Mucosa of descending colon (tissue), 3 donors: ENCODE measurements around the gene ZSWIM4. TPM values are rescaled to one million over a fixed set of nuclear protein-coding genes. Genes with fewer than 3 reads are reported as not detected.
"Not testable (repeated sequence)": the region's sequence is repeated elsewhere in the genome, so short reads cannot be mapped to it uniquely, and the experiment has no call there.

ENCODE experiments used
- ATAC-seq: fragments of 200-7000 bp; cut with Tn5 transposase; one replicate; pipeline ENCODE4 v1.9.1; 2020; ENCODE audit warnings: mild to moderate bottlenecking, moderate library complexity
- DNase-seq, 3 donors: peaks; one replicate each; pipeline ENCODE4 v3.0.0-alpha.2; 2020
- H3K36me3 ChIP-seq: fragments of 200-600 bp; one replicate; pipeline ENCODE4 v1.8.0; 2021; ENCODE audit warnings: low read depth, mild to moderate bottlenecking
- H3K4me1 ChIP-seq: fragments of 200-600 bp; one replicate; pipeline ENCODE4 v1.8.0; 2021; ENCODE audit warnings: low read depth, mild to moderate bottlenecking
- H3K4me3 ChIP-seq: fragments of 200-600 bp; one replicate; pipeline ENCODE4 v1.8.0; 2021; ENCODE audit warnings: mild to moderate bottlenecking
- H3K9me3 ChIP-seq: fragments of 200-600 bp; one replicate; pipeline ENCODE4 v1.8.0; 2021; ENCODE audit warnings: mild to moderate bottlenecking
- intact Hi-C, 2 donors: fragments of 100-400 bp; cut with DNase I in 1 of 2; cut with micrococcal nuclease in 1 of 2; formaldehyde crosslinking; loops; one replicate each; pipeline versions ENCODE4 v1.11.0 to v1.11.1; 2022; cut with DNase I, micrococcal nuclease
- total RNA-seq, 3 donors: library from RNA; stranded (reverse); fragmentation: NEBNext Ultra II Directional in 2 of 3; extraction: Animal tissue kit (Norgen Biotek cat#: 25700) in 2 of 3; gene quantifications; one replicate each; pipeline versions ENCODE4 v1.2.1 to v1.2.4, GENCODE V29; 2021 to 2023
- TF ChIP-seq, protein P1 (sequence below): fragments of 200-600 bp; IDR thresholded peaks from one replicate; pipeline ENCODE4 v1.8.0; 2022; ENCODE audit warnings: antibody characterized with exemption, mild to moderate bottlenecking
- donor health status: DM: no; HTN: no; CAD: no; lungs with moderate emphysema.
- donor health status: DM: no; HTN: no; CAD: no.
- donor health status: DM: no; HTN: yes; CAD: no.

ZSWIM4 gene
- total RNA-seq, 3 donors from 2014 or later: 4.1 to 4.6 (median 4.1) TPM

DNA sequence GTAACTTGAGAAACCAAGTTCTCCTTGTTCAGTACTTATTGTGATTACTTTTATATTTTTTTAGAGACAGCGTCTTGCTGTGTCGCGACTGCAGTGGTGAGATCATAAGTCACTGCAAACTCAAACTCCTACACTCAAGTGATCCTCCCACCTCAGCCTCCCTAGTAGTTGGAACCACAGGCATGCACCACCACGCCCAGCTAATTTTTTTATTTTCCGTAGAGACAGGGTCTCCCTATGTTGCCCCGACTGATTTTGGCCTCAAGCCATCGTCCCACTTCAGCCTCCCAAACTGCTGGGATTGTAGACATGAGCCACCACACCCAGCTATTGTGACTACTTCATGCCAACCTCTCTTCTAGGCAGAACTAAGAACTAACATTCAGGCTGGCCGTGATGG, 12.7 kb upstream of the ZSWIM4 start:
- intact Hi-C loops: loop anchor here in 1 of 2 donors (5.0 kb wide), 1 partner anchor 80 kb away; no protein-coding TSS in a partner anchor
- TF ChIP-seq, protein P1, sequence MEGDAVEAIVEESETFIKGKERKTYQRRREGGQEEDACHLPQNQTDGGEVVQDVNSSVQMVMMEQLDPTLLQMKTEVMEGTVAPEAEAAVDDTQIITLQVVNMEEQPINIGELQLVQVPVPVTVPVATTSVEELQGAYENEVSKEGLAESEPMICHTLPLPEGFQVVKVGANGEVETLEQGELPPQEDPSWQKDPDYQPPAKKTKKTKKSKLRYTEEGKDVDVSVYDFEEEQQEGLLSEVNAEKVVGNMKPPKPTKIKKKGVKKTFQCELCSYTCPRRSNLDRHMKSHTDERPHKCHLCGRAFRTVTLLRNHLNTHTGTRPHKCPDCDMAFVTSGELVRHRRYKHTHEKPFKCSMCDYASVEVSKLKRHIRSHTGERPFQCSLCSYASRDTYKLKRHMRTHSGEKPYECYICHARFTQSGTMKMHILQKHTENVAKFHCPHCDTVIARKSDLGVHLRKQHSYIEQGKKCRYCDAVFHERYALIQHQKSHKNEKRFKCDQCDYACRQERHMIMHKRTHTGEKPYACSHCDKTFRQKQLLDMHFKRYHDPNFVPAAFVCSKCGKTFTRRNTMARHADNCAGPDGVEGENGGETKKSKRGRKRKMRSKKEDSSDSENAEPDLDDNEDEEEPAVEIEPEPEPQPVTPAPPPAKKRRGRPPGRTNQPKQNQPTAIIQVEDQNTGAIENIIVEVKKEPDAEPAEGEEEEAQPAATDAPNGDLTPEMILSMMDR: no peak
- ATAC-seq: peak; percentile 26
- Histone ChIP-seq H3K36me3 (peaks cover 6% of the 10 kb centered on the region), H3K4me1 (peaks cover 19% of the 10 kb centered on the region), H3K9me3 (no peaks in the 10 kb centered on the region), H3K4me3 (no peak overlapping the region)
- DNase-seq: no peak

GRCh38 chr19:13783565-13784500, 11.4 kb upstream of the ZSWIM4 start:
- Histone ChIP-seq H3K4me1 (peaks cover 19% of the 10 kb centered on the region), H3K9me3 (no peaks in the 10 kb centered on the region), H3K4me3 (no peak overlapping the region), H3K36me3 (no peaks in the 10 kb centered on the region)
- TF ChIP-seq, protein P1: no peak
- ATAC-seq: peak; percentile 50
- DNase-seq: no peak
- intact Hi-C loops: loop anchor here in 1 of 2 donors (5.0 kb wide), 1 partner anchor 78 kb away; no protein-coding TSS in a partner anchor

DNA sequence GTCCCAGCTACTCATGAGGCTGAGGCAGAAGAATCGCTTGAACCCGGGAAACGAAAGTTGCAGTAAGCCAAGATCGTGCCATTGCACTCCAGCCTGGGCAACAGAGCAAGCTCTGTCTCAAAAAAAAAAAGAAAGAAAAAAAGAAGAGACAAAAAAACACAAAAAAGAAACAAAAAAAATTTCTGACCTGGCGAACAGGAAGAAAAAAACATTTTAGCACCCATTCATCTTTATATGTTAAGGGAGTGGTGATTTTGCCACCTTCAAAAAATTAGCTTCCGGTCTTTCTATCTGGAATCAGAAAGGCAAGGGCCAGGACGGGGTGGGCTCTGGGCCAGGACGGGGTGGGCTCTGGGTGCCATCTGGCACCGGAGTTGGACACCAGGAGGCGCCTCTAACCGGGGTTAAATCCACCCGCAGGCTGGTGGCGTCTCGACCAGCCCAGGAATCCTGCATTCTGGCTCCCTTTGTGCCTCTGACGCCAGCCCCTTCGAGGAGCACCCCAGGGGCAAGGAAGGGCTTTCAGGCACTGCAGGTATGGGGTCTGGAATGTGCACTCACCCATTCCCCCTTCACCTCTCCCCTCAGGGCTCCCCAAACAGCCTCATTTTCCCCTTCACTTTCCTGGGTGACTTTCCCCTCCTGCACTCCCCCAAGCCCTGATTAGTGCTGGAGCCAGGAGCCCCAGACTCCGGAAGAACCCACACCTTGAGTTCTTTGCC, 10.4 kb upstream of the ZSWIM4 start:
- DNase-seq (peak; percentile 82 to 84 (median 84)), ATAC-seq (peak; percentile 72)
- Histone ChIP-seq H3K4me3 (no peak overlapping the region), H3K4me1 (peaks cover 21% of the 10 kb centered on the region), H3K36me3 (no peaks in the 10 kb centered on the region), H3K9me3 (no peaks in the 10 kb centered on the region)
- TF ChIP-seq, protein P1: peak; percentile 43
- intact Hi-C loops: loop anchor here (5.0 kb wide), 1 partner anchor 77 kb away; no protein-coding TSS in a partner anchor

GRCh38 chr19:13788991-13789390, 6.3 kb upstream of the ZSWIM4 start:
- DNase-seq (no peak), ATAC-seq (no peak)
- intact Hi-C loops: loop anchor here in 1 of 2 donors (5.0 kb wide), 1 partner anchor 73 kb away; no protein-coding TSS in a partner anchor
- Histone ChIP-seq H3K36me3 (no peaks in the 10 kb centered on the region), H3K4me1 (peaks cover 13% of the 10 kb centered on the region), H3K4me3 (no peak overlapping the region), H3K9me3 (no peaks in the 10 kb centered on the region)
- TF ChIP-seq, protein P1: no peak

GRCh38 chr19:13790354-13790753, 4.9 kb upstream of the ZSWIM4 start:
- no peak for DNase-seq
- ATAC-seq: no peak
- intact Hi-C loops: no loop called here
- H3K36me3 ChIP-seq: no peaks in the 10 kb centered on the region
- no peak overlapping the region for H3K4me3 ChIP-seq
- TF ChIP-seq, protein P1: no peak
- H3K4me1 ChIP-seq: peaks cover 4% of the 10 kb centered on the region
- H3K9me3 ChIP-seq: no peaks in the 10 kb centered on the region

- H3K4me1 ChIP-seq: peaks cover 13% of the 10 kb centered on the region
- intact Hi-C loops: not testable (repeated sequence)
Observed at GRCh38 chr19:13793317-13793716, 1.9 kb upstream of the ZSWIM4 start.

More at GRCh38 chr19:13793317-13793716, 1.9 kb upstream of the ZSWIM4 start:
- not testable (repeated sequence) for H3K36me3 ChIP-seq, DNase-seq, ATAC-seq, H3K9me3 ChIP-seq, H3K4me3 ChIP-seq
